SK-N-MC (cell line): ENCODE data around the gene RIMBP2.

Experiments used
- EZH2 ChIP-seq: fragments of 200-600 bp; sonication (generic); IDR thresholded peaks from one replicate; pipeline ENCODE4 v1.6.1; 2017; ENCODE audit warnings: antibody characterized with exemption
- FOXP2 ChIP-seq: optimal IDR thresholded peaks from 2 replicates; pipeline ENCODE3; 2011; ENCODE audit warnings: mild to moderate bottlenecking, moderate library complexity; ENCODE audit not compliant: insufficient read depth; ENCODE audit errors: extremely low read length, control extremely low read depth
- POLR2AphosphoS5 ChIP-seq: IDR thresholded peaks from 2 replicates; pipeline ENCODE4 v1.6.1; 2012; ENCODE audit warnings: mild to moderate bottlenecking, low read depth, low read length, borderline replicate concordance

DNA sequence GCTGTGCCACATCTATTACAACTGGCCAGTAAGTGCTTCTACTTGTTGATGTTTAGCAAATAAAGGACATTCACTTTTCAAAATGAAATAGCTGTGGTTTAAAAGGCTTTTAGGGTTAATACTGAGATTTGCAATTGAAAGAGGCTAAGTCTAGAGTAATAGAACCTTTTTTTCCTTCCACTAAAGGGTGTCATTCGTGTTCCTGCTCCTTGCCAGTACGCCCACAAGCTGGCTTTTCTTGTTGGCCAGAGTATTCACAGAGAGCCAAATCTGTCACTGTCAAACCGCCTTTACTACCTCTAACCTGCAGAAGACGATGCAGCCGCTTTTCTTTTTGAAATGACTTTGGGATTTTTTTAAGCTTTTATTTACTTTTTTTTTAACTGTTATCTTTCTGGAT is 344.8 kb downstream of the RIMBP2 start:
- no peak for TF ChIP-seq EZH2
- TF ChIP-seq POLR2AphosphoS5, result no peak
- no peak for TF ChIP-seq FOXP2
